GM10266 (cell line): Measurements from ENCODE around the gene SOX15.
A peak's percentile ranks its signal among the peaks of the same experiment; 100 is the strongest.

Experiments
- DNase-seq: peaks from one replicate; pipeline ENCODE4 v3.0.0; 2012; ENCODE audit errors: extremely low spot score
- CTCF ChIP-seq: IDR thresholded peaks from 2 replicates; pipeline ENCODE4 v1.5.1; 2012; ENCODE audit warnings: mild to moderate bottlenecking, low read depth; ENCODE audit not compliant: control insufficient read depth, insufficient read depth; ENCODE audit errors: missing control alignments

The SOX15 gene

GRCh38 chr17:7589891-7590691 is at the start of gene SOX15:
Gene SOX15, minus strand, starts transcription at chr17:7590094. Its CDS starts 418 bp downstream, at chr17:7589676.
- no peak for DNase-seq

GRCh38 chr17:7636163-7636562 is 46.3 kb upstream of the SOX15 start:
- no peak for DNase-seq
- TF ChIP-seq CTCF = no peak

More at GRCh38 chr17:7589891-7590691, at the start of gene SOX15:
- no peak for TF ChIP-seq CTCF

GRCh38 chr17:7634384-7634783 is 44.5 kb upstream of the SOX15 start:
- peak; percentile 57 for TF ChIP-seq CTCF
- no peak for DNase-seq

- no peak for DNase-seq
- no peak for TF ChIP-seq CTCF
These were observed 43.2 kb upstream of the SOX15 start for GRCh38 chr17:7633093-7633492.

GRCh38 chr17:7632492-7632894 is 42.6 kb upstream of the SOX15 start:
- TF ChIP-seq CTCF = peak; percentile 67
- peak; percentile 75 for DNase-seq

- DNase-seq = no peak
- TF ChIP-seq CTCF = no peak
These were observed 41.8 kb upstream of the SOX15 start for GRCh38 chr17:7631398-7632380.
